HG03432 (cell line): ENCODE data around the gene DDX10.

Source experiments
- ATAC-seq: cut with Tn5 transposase; IDR thresholded peaks from one replicate; pipeline ENCODE4 v1.9.1; 2021; ENCODE audit warnings: mild to moderate bottlenecking, moderate library complexity; ENCODE audit not compliant: unreplicated experiment

DDX10 gene

DNA sequence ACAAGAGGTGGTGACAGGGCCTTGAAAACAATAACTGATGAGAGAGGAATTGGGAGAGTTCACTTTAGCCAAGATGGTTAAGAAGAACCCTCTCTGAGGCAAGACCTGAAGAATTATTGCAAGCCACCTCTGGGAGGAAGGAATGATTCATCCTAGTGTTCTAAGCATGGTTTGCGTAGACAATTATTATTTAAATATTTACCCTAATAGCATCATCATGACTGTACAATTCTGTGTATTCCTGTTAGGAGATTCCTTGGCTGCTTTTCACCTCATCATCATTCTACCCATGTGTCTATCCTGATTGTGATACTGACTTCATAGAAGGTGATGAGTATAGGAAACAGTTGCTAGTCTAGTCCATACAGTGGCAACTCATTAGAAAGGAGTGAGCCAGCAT is 264.4 kb downstream of the DDX10 start:
- no peak for ATAC-seq

DNA sequence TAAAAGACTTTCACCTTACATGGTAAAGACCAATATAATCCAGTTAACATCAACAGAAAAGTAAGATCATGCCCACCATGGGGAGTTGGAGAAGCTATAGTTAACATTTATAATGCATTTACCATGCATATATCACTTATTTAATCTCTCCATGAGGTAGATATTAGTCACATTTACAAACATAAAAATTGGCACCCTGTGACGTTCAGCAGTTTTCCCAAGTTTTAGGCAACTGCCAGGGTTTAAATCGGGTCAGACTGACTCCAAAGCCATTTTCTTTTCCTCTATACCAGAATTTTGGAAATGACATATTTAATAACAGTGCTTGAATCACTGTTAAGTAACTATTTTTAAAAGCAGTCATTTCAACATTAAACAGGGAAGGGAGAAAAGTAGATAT is 266.3 kb downstream of the DDX10 start:
- no peak for ATAC-seq

DNA sequence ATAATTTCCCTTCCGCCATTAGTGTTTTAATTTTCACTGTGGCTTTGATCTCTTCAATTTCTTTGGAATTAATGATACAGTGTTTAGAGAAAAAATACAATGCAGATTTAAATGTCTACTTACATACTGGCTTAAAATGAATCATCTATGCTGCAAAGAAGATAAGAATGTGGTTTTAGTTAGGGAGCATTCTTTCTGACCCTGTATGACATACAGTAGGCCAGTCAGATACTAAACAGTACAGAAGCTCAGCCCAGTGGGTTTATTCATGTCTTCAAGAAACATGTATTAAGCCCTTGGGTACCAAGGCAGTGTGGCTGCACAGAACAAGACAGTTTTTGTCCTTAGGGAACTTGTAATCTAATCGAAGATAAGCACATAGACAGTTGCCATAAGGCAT is 268.8 kb downstream of the DDX10 start:
- no peak for ATAC-seq

DNA sequence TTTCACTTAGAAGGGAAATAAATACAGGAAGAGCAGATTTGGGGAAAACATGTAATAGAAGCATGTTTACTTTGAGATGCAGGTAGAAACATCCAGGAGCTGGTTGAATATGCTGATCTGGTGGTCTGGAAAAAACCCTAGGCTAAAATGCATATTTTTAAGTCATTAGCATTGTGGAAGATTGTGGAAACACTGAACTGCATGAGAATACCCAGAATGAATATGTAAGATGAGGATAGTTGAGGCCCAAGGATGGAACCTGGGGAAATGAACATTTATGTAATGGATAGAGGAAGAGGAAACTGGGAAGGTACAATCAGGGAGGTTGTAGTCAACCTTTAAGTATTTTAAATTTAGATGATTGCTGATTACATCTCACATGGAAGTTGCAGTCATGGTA is 269.4 kb downstream of the DDX10 start:
- ATAC-seq = no peak

DNA sequence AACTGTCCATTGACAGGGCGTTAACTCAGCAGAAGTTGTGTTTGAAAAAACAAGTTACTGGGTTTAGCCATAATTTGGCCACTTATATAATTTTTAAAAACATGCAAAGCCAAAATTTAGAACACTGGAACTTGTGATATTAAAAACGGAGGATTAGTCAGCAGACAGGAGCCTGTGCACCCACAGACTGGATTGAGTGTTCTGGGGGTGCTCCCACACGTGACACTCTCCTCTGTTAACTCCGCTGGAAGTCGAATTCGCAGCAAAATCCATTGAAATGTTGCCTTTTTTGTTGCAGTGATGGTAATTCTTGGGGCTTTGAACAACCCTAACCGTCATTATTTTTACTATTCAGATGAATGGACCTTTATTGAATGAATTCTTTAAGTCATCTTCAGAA is 269.8 kb downstream of the DDX10 start:
- no peak for ATAC-seq

DNA sequence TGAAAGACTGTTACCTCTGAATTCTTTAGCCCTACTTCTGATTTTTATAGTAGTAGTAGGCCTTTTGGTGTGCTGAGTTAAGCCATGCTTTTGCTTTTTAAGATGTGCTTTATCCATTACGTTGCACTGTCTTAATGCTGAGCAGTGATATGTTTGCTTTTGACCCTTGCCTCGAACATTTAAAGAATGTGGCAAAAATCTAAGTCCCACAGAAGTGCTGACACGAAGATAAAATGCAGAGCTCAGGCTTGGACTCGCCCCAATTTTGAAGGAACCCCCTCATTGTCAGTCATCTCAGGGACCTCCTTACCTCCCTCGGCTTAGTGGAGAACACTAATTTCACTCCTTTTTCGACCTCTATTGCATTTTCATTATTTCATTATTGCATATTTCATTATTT is 272.9 kb downstream of the DDX10 start:
- no peak for ATAC-seq

DNA sequence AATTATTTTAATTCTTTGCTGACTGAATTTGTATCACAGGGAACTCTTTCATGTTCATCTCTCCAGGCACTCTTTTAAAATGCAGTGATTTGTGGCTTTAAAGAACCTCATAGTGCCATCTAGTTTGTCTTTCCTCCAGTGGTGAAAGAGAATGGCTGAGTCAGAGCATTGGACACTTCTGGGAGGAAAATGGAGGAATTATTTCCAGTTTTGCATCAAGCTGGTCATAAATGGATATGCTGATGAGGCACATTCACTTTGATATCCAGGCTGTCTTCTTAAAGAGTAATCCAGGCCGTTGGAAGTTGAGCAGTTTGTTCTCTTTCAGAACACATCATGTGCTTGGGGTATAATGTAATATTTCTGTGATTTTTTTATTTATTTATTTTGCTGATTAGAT is 273.7 kb downstream of the DDX10 start:
- no peak for ATAC-seq

DNA sequence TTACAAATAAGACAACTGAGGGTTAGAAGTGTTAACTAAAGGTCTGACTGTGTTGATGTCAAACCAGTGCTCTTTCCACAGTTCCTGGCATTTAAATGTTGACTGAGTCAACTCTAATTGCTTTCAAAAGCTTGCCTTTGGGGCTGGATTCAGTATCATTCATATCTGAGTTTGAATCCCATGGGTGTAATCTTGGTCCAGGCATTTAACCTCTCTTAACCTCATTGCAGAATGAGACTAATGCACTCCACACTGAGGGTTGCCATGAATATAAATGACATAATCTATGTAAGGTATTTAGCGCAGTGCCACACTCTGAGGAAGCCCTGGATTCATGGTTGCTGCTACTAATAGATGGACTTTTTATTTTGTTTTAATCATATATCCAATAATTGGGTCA is 274.3 kb downstream of the DDX10 start:
- ATAC-seq = no peak

DNA sequence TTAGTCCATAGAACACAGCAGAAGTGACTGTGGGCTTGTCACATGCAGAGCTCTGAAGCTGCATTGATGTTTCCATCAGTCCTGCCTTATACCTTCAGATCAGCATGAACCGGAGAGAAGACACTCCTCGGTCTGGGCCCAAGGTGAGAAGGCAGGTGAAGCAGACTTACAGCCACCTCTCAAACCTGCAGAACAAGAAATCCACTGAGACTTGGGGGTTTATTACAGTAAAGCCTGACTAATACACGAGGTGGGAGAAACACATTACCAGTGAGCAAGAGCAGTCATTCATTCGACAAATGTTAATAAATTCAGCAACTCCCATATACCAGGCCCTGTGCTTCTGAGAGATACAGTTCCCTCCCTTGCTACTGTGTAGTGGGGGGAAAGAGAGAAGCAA is 279.0 kb downstream of the DDX10 start:
- ATAC-seq = no peak

DNA sequence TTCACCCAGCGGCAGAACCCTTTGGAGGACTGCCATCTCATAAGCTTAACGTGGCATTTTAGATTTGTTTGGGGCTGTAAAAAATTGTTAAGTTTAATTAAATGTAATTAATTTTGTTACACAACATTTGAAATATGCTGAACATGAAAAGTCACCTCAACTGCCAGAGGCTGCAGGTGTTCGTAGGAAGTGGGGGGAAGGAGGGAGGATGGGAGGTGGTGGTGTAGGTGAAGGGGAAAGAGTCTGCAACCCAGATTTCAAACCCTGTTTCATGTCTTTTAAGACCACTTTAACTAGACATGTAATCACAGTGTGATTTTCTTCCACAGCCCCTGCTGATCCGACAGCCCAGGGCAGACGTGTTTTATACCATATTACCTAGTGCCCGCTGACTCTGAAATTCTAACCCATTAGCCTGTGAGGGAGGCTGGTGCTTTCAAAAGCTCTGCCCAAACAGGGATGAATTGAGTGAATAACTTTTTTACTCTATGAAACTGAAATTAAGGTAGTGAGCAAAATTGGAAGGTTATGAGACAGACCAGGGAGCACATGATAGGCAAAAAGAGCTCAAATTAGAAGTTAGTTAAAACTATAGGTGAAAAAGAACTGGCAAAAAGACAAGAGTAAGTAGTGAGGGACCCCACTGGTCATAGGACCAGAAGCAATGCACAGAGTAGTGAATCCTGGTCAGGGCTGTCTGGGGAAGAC is 279.8 kb downstream of the DDX10 start:
- ATAC-seq = peak; percentile 49

DNA sequence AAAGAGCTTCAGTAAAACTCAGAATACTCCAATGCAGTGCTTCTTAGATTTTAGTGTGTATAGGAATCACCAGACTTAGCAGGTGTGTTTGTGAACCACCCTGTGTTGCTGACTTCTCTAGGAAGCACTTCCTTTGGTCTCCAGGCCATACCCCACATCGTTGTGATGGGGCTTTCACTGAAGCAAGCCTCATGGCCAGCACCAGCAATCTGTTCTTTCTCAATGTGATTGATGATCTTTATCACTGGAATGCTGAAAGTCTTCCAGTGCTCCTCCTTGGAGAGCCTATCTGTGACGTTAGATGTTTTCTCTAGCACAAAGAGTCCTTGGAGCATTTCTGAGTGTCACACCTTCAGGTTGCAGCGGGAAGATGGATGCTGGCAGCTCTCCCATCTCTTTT is 280.5 kb downstream of the DDX10 start:
- no peak for ATAC-seq

DNA sequence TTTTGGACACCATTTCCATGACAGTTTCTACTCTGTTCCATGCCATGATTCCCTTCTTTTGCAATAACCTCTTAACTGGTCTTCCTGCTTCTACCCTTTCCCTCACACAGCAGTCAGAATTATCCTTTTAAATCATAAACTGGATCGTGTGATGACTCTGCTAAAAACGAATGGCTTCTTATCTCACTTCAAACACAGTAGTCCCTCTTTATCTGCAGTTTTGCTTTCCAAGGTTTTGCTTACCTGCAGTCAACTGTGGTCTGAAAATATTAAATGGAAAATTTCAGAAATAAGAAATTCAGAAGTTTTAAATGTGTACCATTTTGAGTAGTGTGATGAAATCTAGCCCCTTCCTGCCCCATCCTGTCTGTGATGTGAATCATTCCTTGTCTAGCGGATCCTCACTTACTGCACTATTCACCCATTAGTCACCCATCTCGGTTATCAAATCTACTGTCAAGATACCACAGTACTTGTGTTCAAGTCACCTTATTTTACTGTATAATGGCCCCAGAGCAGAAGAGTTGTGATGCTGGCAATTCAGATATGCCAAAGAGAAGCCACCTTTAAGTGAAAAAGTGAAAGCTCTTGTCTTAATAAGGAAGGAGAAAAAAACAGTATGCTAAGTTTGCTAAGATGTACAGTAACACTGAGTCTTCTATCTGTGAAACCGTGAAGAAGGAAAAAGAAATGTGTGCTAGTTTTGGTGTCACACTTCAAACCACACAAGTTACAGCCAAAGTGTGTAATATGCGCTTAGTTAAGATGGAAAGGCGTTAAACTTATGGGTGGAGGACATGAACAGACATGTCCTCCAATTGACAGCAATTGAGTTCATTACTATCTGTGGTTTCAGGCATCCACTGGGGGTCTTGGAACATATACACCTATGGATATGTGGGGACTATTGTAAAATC is 283.0 kb downstream of the DDX10 start:
- ATAC-seq = no peak

DNA sequence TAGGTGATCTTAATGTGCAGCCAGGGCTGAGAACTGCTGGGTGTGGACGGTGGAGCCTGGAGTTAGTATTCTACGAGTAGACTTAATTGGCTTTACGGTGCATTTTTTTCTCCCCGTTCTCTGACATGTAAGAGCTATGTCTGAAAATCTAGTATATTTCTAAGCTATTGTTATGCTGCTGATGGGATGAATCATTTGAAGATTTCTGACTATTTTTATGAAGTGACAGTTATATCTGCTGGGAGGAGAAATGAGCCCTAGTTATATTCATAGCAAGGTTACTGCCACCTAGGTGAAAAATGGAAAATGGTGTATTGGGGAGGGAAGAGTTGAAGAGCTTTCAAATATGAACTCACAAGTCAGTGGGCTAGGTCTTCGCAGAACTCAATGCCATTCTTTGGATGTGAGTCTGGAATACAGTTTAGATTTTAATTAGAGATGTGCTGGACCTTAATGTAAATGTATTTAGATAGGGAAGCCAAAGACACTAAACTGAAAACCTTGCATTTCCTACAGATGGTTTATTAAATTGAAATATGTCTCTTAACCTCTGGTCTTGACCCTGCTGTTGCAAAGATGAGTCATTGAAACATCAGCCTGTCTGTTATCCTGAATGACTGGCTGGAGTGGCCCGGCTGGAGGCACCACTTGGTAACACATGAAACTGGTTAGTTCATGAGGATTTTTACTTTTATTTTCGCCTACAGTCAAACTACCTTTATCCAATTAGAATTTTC is 293.7 kb downstream of the DDX10 start:
- ATAC-seq = peak; percentile 77

DNA sequence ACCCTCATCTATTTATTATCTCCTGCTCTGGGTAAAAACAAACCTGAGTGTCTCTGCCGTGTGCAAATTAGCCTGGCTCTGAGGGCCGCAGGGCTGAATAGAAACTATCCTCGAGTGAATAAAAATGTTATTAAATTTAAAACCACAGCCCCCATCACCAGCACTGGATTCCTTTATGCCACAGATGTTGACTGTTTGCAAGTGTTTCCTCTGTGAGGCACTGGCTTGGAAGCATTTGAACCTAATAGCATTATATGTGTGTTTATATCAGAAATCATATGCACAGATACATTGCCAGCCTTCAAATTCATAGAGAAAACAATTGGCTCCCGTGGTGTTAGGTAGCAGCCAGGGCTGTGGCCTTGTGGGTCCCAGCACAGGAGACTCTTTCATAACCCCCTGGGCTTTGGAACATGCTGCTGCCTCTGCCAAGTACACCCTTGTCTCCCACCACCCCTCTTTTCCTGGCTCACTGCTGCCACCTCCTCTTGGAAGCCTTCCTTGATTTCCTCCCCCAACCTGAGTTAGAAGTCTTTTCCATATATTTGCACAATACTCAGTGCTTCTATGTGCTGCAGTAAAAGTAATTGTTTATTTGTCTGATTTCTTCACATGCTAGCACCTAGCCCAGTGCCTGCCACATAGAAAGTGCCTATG is 294.4 kb downstream of the DDX10 start:
- peak; percentile 6 for ATAC-seq

DNA sequence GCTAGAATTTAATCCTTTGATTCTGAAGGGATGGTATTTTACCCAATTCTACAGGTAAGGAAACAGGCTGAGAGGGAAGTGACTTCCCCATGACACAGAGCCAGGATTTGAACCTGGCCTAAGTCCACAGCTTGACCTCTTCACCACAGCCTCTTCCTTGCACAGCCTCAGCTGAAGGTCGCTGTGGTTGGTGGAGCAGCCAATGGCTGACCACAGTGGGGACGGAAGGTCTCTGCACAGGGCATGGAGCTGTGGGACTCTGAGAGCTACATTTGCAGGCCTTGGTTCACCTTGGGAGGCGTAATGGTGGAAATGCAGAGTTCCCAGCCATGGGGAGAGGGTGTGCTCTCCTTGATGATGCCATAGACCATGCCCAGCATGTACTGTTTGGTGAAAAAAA is 295.0 kb downstream of the DDX10 start:
- ATAC-seq = no peak

DNA sequence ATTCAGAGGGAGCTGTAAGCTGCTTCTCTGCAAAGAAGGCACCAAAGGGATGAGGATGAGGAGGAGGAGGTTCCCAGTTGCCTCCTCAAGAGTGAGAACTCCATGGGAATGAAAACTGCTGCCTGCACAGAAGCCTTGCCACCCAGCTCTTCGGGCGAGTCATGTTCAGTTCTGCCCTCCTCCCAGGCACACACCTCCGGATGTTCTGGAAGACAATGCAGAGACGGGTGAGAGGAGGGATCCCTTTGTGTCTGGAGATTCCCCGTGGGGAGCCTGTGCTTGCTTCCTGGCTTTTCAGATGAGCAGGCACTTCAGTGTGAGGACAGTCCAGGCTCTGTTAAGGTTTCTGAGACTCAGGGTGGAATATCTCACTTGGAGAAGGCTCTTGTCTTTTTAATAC is 295.6 kb downstream of the DDX10 start:
- no peak for ATAC-seq

DNA sequence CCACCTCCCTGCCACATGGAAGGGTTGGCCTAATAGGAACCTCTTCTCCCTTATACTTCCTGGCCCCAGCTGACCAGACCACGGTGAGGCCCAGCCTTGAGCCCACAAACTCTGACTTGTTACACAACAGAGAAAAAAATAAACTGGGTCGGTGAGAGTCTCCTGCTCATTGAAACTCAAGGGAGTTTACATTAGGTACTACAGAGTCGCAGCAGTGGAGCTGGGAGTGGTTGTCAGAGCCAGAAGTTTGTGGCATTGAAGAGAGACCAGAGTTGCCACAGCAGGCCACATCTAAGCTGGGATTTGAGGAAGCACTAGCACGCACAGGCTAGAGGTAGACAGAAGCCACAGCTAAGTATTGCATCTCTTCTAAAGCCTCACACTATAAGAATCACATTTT is 296.2 kb downstream of the DDX10 start:
- no peak for ATAC-seq

DNA sequence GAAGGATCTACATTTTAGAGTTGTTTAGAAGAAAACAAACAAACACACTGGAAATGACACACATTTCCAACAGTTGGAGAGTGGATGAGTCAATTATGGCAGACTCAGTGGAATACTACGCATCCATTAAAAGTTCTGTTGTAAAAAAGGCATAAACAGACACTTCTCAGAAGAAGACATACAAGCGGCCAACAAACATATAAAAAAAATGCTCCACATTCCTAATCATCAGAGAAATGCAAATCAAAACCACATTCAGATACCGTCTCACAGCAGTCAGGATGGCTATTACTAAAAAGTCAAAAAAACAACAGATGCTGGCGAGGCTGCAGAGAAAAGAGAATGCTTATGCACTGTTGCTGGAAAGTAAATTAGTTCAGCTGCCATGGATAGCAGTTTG is 298.2 kb downstream of the DDX10 start:
- ATAC-seq = no peak

DNA sequence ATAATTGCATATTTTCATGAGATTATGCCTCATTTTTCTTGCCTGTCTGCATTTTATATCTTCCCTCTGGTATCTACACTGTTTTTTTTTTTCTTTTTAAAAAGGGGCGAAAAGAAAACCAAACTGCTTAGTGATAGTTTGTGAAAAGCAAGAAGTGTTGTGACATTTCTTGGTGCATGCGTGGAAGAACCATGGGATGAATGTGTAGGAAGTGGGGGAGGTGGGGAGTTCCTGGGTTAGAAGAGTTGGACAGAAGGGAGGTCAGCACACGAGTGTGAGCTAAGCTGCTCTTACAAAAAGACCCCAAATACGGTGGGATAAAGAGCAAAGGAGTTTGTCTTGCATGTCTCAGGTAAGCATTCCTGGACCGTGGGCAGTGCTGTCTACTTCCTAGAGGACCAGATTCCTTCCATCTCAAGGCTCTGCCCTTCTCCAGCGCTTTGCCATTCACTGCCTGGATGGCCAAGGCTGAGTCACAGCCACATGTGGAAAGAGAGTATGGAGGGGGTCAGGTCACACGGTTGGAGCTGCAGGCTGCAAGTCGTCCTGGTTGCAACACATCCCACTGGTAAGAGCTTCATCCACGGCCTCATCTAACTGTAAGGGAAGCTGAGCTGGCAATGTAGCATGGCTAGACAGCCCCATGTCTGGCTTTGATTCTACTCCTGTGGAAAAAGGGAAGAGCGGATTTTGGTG is 300.6 kb downstream of the DDX10 start:
- ATAC-seq = no peak

DNA sequence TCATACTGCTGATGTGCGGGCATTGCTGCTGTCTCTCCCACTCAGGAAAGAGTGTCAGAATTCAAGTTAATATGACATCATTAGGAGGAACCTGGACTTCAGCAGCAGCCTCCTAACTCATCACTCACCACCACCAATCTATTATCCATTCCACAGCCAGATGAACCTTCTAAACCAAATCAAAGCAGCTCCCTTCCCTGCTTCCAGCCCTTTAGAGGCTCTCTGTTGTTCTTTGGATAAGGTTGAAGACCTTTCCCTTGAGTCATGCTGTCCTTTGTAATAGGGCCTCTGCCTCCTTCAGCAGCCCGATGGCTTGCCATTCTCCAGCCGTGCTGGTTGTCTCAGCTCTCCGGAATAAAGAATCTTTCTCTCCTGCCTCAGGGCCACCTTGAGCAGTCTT is 301.3 kb downstream of the DDX10 start:
- no peak for ATAC-seq

DNA sequence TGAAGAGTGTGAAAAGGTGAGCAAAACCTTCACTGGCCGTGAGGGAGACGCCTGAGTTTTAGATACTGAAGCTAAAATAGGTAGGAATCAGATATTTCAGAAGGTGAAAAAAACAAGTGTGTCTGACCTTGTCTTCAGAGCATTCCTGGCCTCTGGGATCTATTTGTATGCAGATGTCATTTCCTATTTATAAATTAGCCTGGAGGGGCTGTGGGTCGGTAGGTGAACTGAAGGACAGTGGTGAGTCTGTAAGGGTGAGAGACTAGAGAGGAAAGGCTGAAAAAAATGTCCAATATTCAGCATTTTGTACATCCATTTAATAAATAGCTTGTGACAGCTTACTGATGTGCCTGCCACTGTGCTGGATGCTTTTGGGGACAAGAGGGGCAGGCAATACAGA is 302.1 kb downstream of the DDX10 start:
- ATAC-seq = no peak
